HCT116 (cell line): ENCODE results near the gene SLC26A2. TPM values are rescaled to one million over a fixed set of nuclear protein-coding genes. Genes with fewer than 3 reads are reported as not detected.

Experiments
- ATAC-seq: fragments of 200-7000 bp; cut with Tn5 transposase; 2 replicates; pipeline ENCODE4 v1.9.1; 2020; ENCODE audit warnings: mild to moderate bottlenecking, moderate library complexity
- BruUV-seq: library from RNA; stranded (reverse); fragments of 400-500 nt; replicated peaks from 2 replicates; lab custom pipeline; 2021; lab: Mats Ljungman, UMichigan
- CTCF ChIA-PET: fragments of 300-600 bp; sonication (Branson Sonifier 250); formaldehyde crosslinking; loops from one replicate; lab custom pipeline; 2021; ENCODE audit warnings: antibody characterized with exemption; lab: Charles Lee
- POLR2A ChIA-PET: fragments of 300-600, 350-600 bp; sonication (Branson Sonifier 250); formaldehyde crosslinking; loops from one replicate; lab custom pipeline; 2021; ENCODE audit warnings: antibody characterized with exemption; lab: Charles Lee
- RAD21 ChIA-PET, 2 experiments: fragments of 300-600 bp; sonication (Branson Sonifier 250); formaldehyde crosslinking; loops; one replicate each; lab custom pipeline; 2023; ENCODE audit warnings: low total read pairs in 2 of 2; ENCODE audit not compliant: uncharacterized antibody in 2 of 2, unreplicated experiment in 2 of 2, low non-redundant PET in 1 of 2; lab: Charles Lee
- DNase-seq: peaks from one replicate; pipeline ENCODE4 v3.0.0-alpha.2; 2010; ENCODE audit warnings: low read depth, low spot score
- H2AFZ ChIP-seq: fragments of 200-600 bp; shearing (Covaris generic), sonication (generic); 2 replicates; pipeline ENCODE4 v1.6.1; 2017; ENCODE audit warnings: low read depth, mixed run types, mixed read lengths, antibody characterized with exemption, low read length; ENCODE audit not compliant: poor library complexity, severe bottlenecking
- H3K27ac ChIP-seq: 2 replicates; pipeline ENCODE4 v1.5.1; 2012; ENCODE audit warnings: low read depth, low read length
- H3K27me3 ChIP-seq: fragments of 200-600 bp; sonication (generic); 2 replicates; pipeline ENCODE4 v1.6.1; 2016; ENCODE audit warnings: mixed run types, low read length, mixed read lengths; ENCODE audit not compliant: insufficient read depth
- H3K36me3 ChIP-seq, 2 experiments: fragments of 200-500 bp in 1 of 2; fragments of 200-600 bp in 1 of 2; sonication (Bioruptor generic) in 1 of 2; sonication (generic) in 1 of 2; 2 replicates each; pipeline versions ENCODE4 v1.5.1 to v1.6.1; 2014 to 2016; ENCODE audit warnings: low read length in 2 of 2, inconsistent platforms in 1 of 2, mixed read lengths in 1 of 2, mixed run types in 1 of 2; ENCODE audit not compliant: insufficient read depth in 2 of 2, control insufficient read depth in 1 of 2
- H3K4me1 ChIP-seq, 2 experiments: fragments of 200-600 bp in 1 of 2; sonication (generic) in 1 of 2; 2 replicates each; pipeline versions ENCODE4 v1.5.1 to v1.6.1; 2012 to 2017; ENCODE audit warnings: low read length in 2 of 2, inconsistent platforms in 1 of 2, mild to moderate bottlenecking in 1 of 2, mixed read lengths in 1 of 2, mixed run types in 1 of 2, moderate library complexity in 1 of 2; ENCODE audit not compliant: insufficient read depth in 2 of 2, control insufficient read depth in 1 of 2
- H3K4me2 ChIP-seq: fragments of 200-600 bp; sonication (generic); 2 replicates; pipeline ENCODE4 v1.6.1; 2017; ENCODE audit warnings: mixed run types, low read length, mixed read lengths
- H3K4me3 ChIP-seq, 2 experiments: fragments of 200-600 bp in 1 of 2; sonication (generic) in 1 of 2; replicated peaks in 1 of 2; 2 replicates each; pipeline ENCODE4 v1.5.1; 2011 to 2016; ENCODE audit warnings: low read length in 2 of 2, control low read depth in 1 of 2, low read depth in 1 of 2, mild to moderate bottlenecking in 1 of 2, mixed read lengths in 1 of 2, mixed run types in 1 of 2
- H3K79me2 ChIP-seq: fragments of 200-600 bp; sonication (generic); 2 replicates; pipeline ENCODE4 v1.6.1; 2017; ENCODE audit warnings: mild to moderate bottlenecking, mixed run types, low read length, moderate library complexity, mixed read lengths; ENCODE audit not compliant: insufficient read depth
- H3K9ac ChIP-seq: fragments of 200-600 bp; sonication (generic); 2 replicates; pipeline ENCODE4 v1.6.1; 2016; ENCODE audit warnings: low read length, mixed read lengths
- H3K9me2 ChIP-seq: fragments of 200-600 bp; sonication (generic), shearing (Covaris generic); 2 replicates; pipeline ENCODE4 v1.6.1; 2017; ENCODE audit warnings: mixed run types, mild to moderate bottlenecking, moderate library complexity; ENCODE audit not compliant: insufficient read depth
- H3K9me3 ChIP-seq, 2 experiments: fragments of 200-500 bp in 1 of 2; fragments of 200-600 bp in 1 of 2; sonication (Bioruptor generic) in 1 of 2; sonication (generic) in 1 of 2; 2 replicates each; pipeline ENCODE4 v1.6.1; 2014 to 2017; ENCODE audit warnings: low read length in 2 of 2, mixed read lengths in 2 of 2, inconsistent platforms in 1 of 2, low read depth in 1 of 2, mild to moderate bottlenecking in 1 of 2, mixed run types in 1 of 2, moderate library complexity in 1 of 2; ENCODE audit not compliant: control insufficient read depth in 1 of 2, insufficient read depth in 1 of 2
- H4K20me1 ChIP-seq: fragments of 200-600 bp; sonication (generic), shearing (Covaris generic); 2 replicates; pipeline ENCODE4 v1.6.1; 2017; ENCODE audit warnings: mixed run types, mild to moderate bottlenecking, moderate library complexity; ENCODE audit not compliant: insufficient read depth
- ATF3 ChIP-seq: IDR thresholded peaks from 2 replicates; pipeline ENCODE4 v1.6.1; 2012
- CBX3 ChIP-seq: IDR thresholded peaks from 2 replicates; pipeline ENCODE4 v1.6.1; 2012; ENCODE audit warnings: low read depth
- CEBPB ChIP-seq: IDR thresholded peaks from 2 replicates; pipeline ENCODE4 v1.6.1; 2012; ENCODE audit warnings: low read depth
- CTCF ChIP-seq, 3 experiments: fragments of 200-600 bp in 1 of 3; sonication (generic) in 1 of 3; IDR thresholded peaks in 2 of 3; conservative IDR thresholded peaks in 1 of 3; 2 replicates each; pipeline ENCODE4 v1.5.1; 2012 to 2017; ENCODE audit warnings: low read depth in 2 of 3, low read length in 2 of 3, antibody characterized with exemption in 1 of 3, borderline replicate concordance in 1 of 3, control low read depth in 1 of 3, mild to moderate bottlenecking in 1 of 3, mixed read lengths in 1 of 3, mixed run types in 1 of 3, moderate library complexity in 1 of 3; ENCODE audit not compliant: insufficient read depth in 1 of 3
- EGR1 ChIP-seq: IDR thresholded peaks from 2 replicates; pipeline ENCODE4 v1.6.1; 2012; ENCODE audit warnings: low read depth
- EZH2 ChIP-seq: fragments of 200-600 bp; sonication (generic); IDR thresholded peaks from 2 replicates; pipeline ENCODE4 v1.6.1; 2017; ENCODE audit warnings: antibody characterized with exemption, mixed run types
- EZH2phosphoT487 ChIP-seq: fragments of 200-600 bp; IDR thresholded peaks from 2 replicates; pipeline ENCODE4 v1.6.1; 2018; ENCODE audit warnings: antibody characterized with exemption, borderline replicate concordance
- FOSL1 ChIP-seq: IDR thresholded peaks from 2 replicates; pipeline ENCODE4 v1.6.1; 2012; ENCODE audit warnings: low read depth
- JUND ChIP-seq: IDR thresholded peaks from 2 replicates; pipeline ENCODE4 v1.6.1; 2012
- MAX ChIP-seq: IDR thresholded peaks from 2 replicates; pipeline ENCODE4 v1.6.1; 2012
- POLR2A ChIP-seq: IDR thresholded peaks from 2 replicates; pipeline ENCODE4 v1.7.0; 2011; ENCODE audit warnings: borderline replicate concordance; ENCODE audit not compliant: insufficient read depth, insufficient read length; ENCODE audit errors: extremely low read depth
- POLR2AphosphoS5 ChIP-seq: IDR thresholded peaks from 2 replicates; pipeline ENCODE4 v1.6.1; 2011; ENCODE audit warnings: mild to moderate bottlenecking, low read depth, low read length, moderate library complexity
- RAD21 ChIP-seq: IDR thresholded peaks from 2 replicates; pipeline ENCODE4 v1.6.1; 2012; ENCODE audit warnings: low read depth, mild to moderate bottlenecking
- SP1 ChIP-seq: IDR thresholded peaks from 2 replicates; pipeline ENCODE4 v1.6.1; 2012; ENCODE audit warnings: low read depth
- YY1 ChIP-seq: IDR thresholded peaks from 2 replicates; pipeline ENCODE4 v1.6.1; 2011; ENCODE audit warnings: low read length, low read depth, moderate library complexity, mild to moderate bottlenecking; ENCODE audit not compliant: insufficient replicate concordance; ENCODE audit errors: extremely low read depth
- ZBTB33 ChIP-seq: IDR thresholded peaks from 2 replicates; pipeline ENCODE4 v1.6.1; 2011; ENCODE audit warnings: mild to moderate bottlenecking, low read length, moderate library complexity; ENCODE audit not compliant: insufficient replicate concordance; ENCODE audit errors: extremely low read depth
- ZFX ChIP-seq: fragments of 450-650 bp; IDR thresholded peaks from 2 replicates; pipeline ENCODE4 v1.6.1; 2017
- intact Hi-C: fragments of 100-400 bp; cut with micrococcal nuclease; formaldehyde crosslinking; loops from 2 replicates; pipeline ENCODE4 v1.10.0; 2022
- total RNA-seq: library from RNA; stranded (reverse); gene quantifications from one replicate; pipeline ENCODE4 v1.2.1, GENCODE V29; 2021; ENCODE audit not compliant: unreplicated experiment

The SLC26A2 gene
- total RNA-seq, 1 experiment from 2014 or later = 7.8 TPM

- H3K4me1 ChIP-seq = no peaks in the 10 kb centered on the region
- RAD21 ChIA-PET = no interaction called here
- CTCF ChIA-PET = no interaction called here
- intact Hi-C loops = no loop called here
- H3K79me2 ChIP-seq = 0 out of 2 replicates have a peak, but pooled peaks cover 23% of the 10 kb centered on the region
- POLR2A ChIA-PET = no interaction called here
- DNase-seq (no peak), ATAC-seq (no peak)
- H3K9ac ChIP-seq = no peak overlapping the region
- no peak overlapping the region for H3K4me2 ChIP-seq
- no peak overlapping the region for H3K27ac ChIP-seq
- H3K9me3 ChIP-seq = no peaks in the 10 kb centered on the region
- no peaks in the 10 kb centered on the region for H3K27me3 ChIP-seq
- no peak for TF ChIP-seq ZFX
- TF ChIP-seq MAX = no peak
- TF ChIP-seq ZBTB33 = no peak
- no peak for TF ChIP-seq CTCF (IDR thresholded peaks at IDR 0.05 in 2 of 3, conservative IDR thresholded peaks at IDR 0.05 in 1 of 3; ENCODE audit: borderline replicate concordance in 1 of 3, insufficient read depth in 1 of 3, low read depth in 2 of 3, low read length in 2 of 3)
- no peak for TF ChIP-seq YY1
- no peak for TF ChIP-seq CEBPB
- TF ChIP-seq POLR2A = no peak
- TF ChIP-seq POLR2AphosphoS5 = no peak
- TF ChIP-seq SP1 = no peak
- no peak for TF ChIP-seq JUND
- no peak for TF ChIP-seq EGR1
- no peak for TF ChIP-seq ATF3
- no peak for TF ChIP-seq EZH2phosphoT487
- no peak for TF ChIP-seq CBX3
- no peak for TF ChIP-seq FOSL1
- TF ChIP-seq RAD21 = no peak
- TF ChIP-seq EZH2 = no peak
- H2AFZ ChIP-seq = no peak overlapping the region
- no TSS peak for BruUV-seq
- no peaks in the 10 kb centered on the region for H3K9me2 ChIP-seq
- peaks cover 67 to 86% of the 10 kb centered on the region in 2 experiments; a peak in 3 of 4 replicates for H3K36me3 ChIP-seq
- no peaks in the 10 kb centered on the region; the same call in 1 of the 2 replicates for H4K20me1 ChIP-seq
- H3K4me3 ChIP-seq = no peak overlapping the region
Measured at GRCh38 chr5:150036513-150036912, 76.0 kb downstream of the SLC26A2 start.
